GM23338 (cell line): ENCODE data around the gene SEC16A. TPM values are rescaled to one million over a fixed set of nuclear protein-coding genes. Genes with fewer than 3 reads are reported as not detected.

Experiments used
- ATAC-seq: fragments of 200-7000 bp; cut with Tn5 transposase; 3 replicates; pipeline ENCODE4 v1.9.1; 2020
- DNase-seq: peaks from one replicate; pipeline ENCODE4 v3.0.0-alpha.2; 2015; ENCODE audit warnings: low spot score
- H2AFZ ChIP-seq: fragments of 200-600 bp; sonication (generic); 2 replicates; pipeline ENCODE4 v1.8.0; 2016; ENCODE audit warnings: antibody characterized with exemption, mild to moderate bottlenecking, moderate library complexity
- H3F3A ChIP-seq: fragments of 200-600 bp; sonication (generic); replicated peaks from 2 replicates; pipeline ENCODE4 v1.8.0; 2017; ENCODE audit warnings: antibody characterized with exemption, mixed run types, low read depth
- H3K27ac ChIP-seq: fragments of 200-600 bp; sonication (generic); 2 replicates; pipeline ENCODE4 v1.6.1; 2016; ENCODE audit warnings: low read depth
- H3K27me3 ChIP-seq: fragments of 200-600 bp; sonication (generic); 2 replicates; pipeline ENCODE4 v1.8.0; 2016; ENCODE audit warnings: mild to moderate bottlenecking, mixed run types, moderate library complexity; ENCODE audit not compliant: insufficient read depth
- H3K36me3 ChIP-seq: fragments of 200-600 bp; sonication (generic); 2 replicates; pipeline ENCODE4 v1.8.0; 2016; ENCODE audit warnings: mild to moderate bottlenecking; ENCODE audit not compliant: insufficient read depth
- H3K4me1 ChIP-seq: fragments of 200-600 bp; sonication (generic); 2 replicates; pipeline ENCODE4 v1.8.0; 2016; ENCODE audit warnings: mild to moderate bottlenecking, moderate library complexity; ENCODE audit not compliant: insufficient read depth
- H3K4me2 ChIP-seq: fragments of 200-600 bp; sonication (generic); 2 replicates; pipeline ENCODE4 v1.7.1; 2017; ENCODE audit warnings: mixed run types
- H3K4me3 ChIP-seq: fragments of 200-600 bp; sonication (generic); 2 replicates; pipeline ENCODE4 v1.6.1; 2016; ENCODE audit warnings: mixed run types
- H3K79me2 ChIP-seq: fragments of 200-600 bp; sonication (generic); replicated peaks from 2 replicates; pipeline ENCODE4 v1.8.0; 2017; ENCODE audit warnings: mild to moderate bottlenecking; ENCODE audit not compliant: insufficient read depth
- H3K9me2 ChIP-seq: fragments of 200-600 bp; sonication (generic); 2 replicates; pipeline ENCODE4 v1.8.0; 2017; ENCODE audit not compliant: insufficient read depth
- H4K20me1 ChIP-seq: fragments of 200-600 bp; sonication (generic); replicated peaks from 2 replicates; pipeline ENCODE4 v1.8.0; 2017; ENCODE audit warnings: mild to moderate bottlenecking; ENCODE audit not compliant: insufficient read depth
- H3K27ac Mint-ChIP-seq: 2 replicates; pipeline ENCODE4 v1.8.0; 2020; ENCODE audit warnings: inconsistent platforms, mild to moderate bottlenecking, moderate library complexity, mixed read lengths
- H3K27me3 Mint-ChIP-seq: 3 replicates; pipeline ENCODE4 v1.8.0; 2022; ENCODE audit warnings: low read depth, mild to moderate bottlenecking, moderate library complexity, mixed read lengths, inconsistent platforms; ENCODE audit not compliant: insufficient read depth, poor library complexity
- H3K36me3 Mint-ChIP-seq: 3 replicates; pipeline ENCODE4 v1.8.0; 2021; ENCODE audit warnings: low read depth, mild to moderate bottlenecking, inconsistent platforms, moderate library complexity, mixed read lengths
- H3K4me1 Mint-ChIP-seq: 3 replicates; pipeline ENCODE4 v1.8.0; 2020; ENCODE audit warnings: mild to moderate bottlenecking, inconsistent platforms, mixed read lengths
- H3K4me3 Mint-ChIP-seq: 3 replicates; pipeline ENCODE4 v1.8.0; 2021; ENCODE audit warnings: moderate library complexity, mild to moderate bottlenecking, inconsistent platforms, mixed read lengths
- H3K9me3 Mint-ChIP-seq: 3 replicates; pipeline ENCODE4 v1.8.0; 2020; ENCODE audit warnings: moderate library complexity, mild to moderate bottlenecking, inconsistent platforms, mixed read lengths
- CTCF ChIP-seq, 2 experiments: fragments of 200-600 bp in 1 of 2; sonication (generic) in 1 of 2; conservative IDR thresholded peaks; 2 replicates each; pipeline versions ENCODE4 v1.5.1 to v1.6.1; 2016 to 2017; ENCODE audit warnings: antibody characterized with exemption in 2 of 2, low read depth in 2 of 2, mild to moderate bottlenecking in 2 of 2, moderate library complexity in 1 of 2
- ETS1 ChIP-seq: IDR thresholded peaks from 2 replicates; pipeline ENCODE4 v1.6.1; 2016; ENCODE audit warnings: antibody characterized with exemption
- EZH2phosphoT487 ChIP-seq: fragments of 200-600 bp; sonication (generic); IDR thresholded peaks from one replicate; pipeline ENCODE4 v1.8.1; 2018; ENCODE audit warnings: antibody characterized with exemption; ENCODE audit not compliant: unreplicated experiment
- NANOG ChIP-seq: IDR thresholded peaks from 2 replicates; pipeline ENCODE4 v1.6.1; 2016; ENCODE audit warnings: antibody characterized with exemption, borderline replicate concordance
- POLR2AphosphoS5 ChIP-seq: IDR thresholded peaks from 2 replicates; pipeline ENCODE4 v1.6.1; 2016; ENCODE audit warnings: antibody characterized with exemption, low read depth
- REST ChIP-seq: IDR thresholded peaks from one replicate; pipeline ENCODE4 v1.6.1; 2018; ENCODE audit warnings: antibody characterized with exemption; ENCODE audit not compliant: unreplicated experiment
- ZNF331 ChIP-seq: fragments of 250-450 bp; sonication (Bioruptor Pico); IDR thresholded peaks from 2 replicates; pipeline ENCODE4 v1.5.0; 2020; ENCODE audit warnings: low read depth, mild to moderate bottlenecking, moderate library complexity
- polyA plus RNA-seq: library from polyadenylated mRNA; unstranded; fragments of >200 nt; fragmentation: Nextera tagmentation; extraction: Ambion mirVana; gene quantifications from 2 replicates; pipeline ENCODE4 v1.2.1, GENCODE V29; 2016
- total RNA-seq: library from RNA; depleted of rRNA; stranded (reverse); fragments of >200 nt; shearing (Covaris generic); gene quantifications from 2 replicates; pipeline ENCODE4 v1.2.3, GENCODE V29; 2014

The SEC16A gene
- total and polyA plus RNA-seq, 2 experiments from 2014 or later = 34.0 to 59.2 TPM

GRCh38 chr9:136484153-136485048 lies 1.6 kb upstream of the SEC16A start (continued):
- TF ChIP-seq REST (no peak), CTCF (conservative IDR thresholded peaks at IDR 0.05; ENCODE audit: low read depth in 2 of 2) (no peak), POLR2AphosphoS5 (no peak), NANOG (no peak), EZH2phosphoT487 (no peak)

- Histone ChIP-seq H3K4me3 (peak overlapping the region; percentile 88), H4K20me1 (peaks cover 24% of the 10 kb centered on the region), H3K79me2 (peaks cover 41% of the 10 kb centered on the region), H3K36me3 (no peaks in the 10 kb centered on the region; the same call in 1 of the 2 replicates), H3K4me1 (peaks cover 9% of the 10 kb centered on the region), H3K9me2 (no peaks in the 10 kb centered on the region), H3F3A (0 out of 2 replicates have a peak, but pooled peaks cover 13% of the 10 kb centered on the region), H2AFZ (peak overlapping the region; percentile 75; the same call in 1 of the 2 replicates), H3K4me2 (peak overlapping the region; percentile 94), H3K27me3 (no peaks in the 10 kb centered on the region), H3K27ac (peak overlapping the region; percentile 100)
- peak overlapping the region; percentile 90 for H3K4me3 Mint-ChIP-seq
- peak; percentile 47 for ATAC-seq
- peak; percentile 90 for DNase-seq
- peaks cover 13% of the 10 kb centered on the region for H3K4me1 Mint-ChIP-seq
- H3K36me3 Mint-ChIP-seq = peaks cover 9% of the 10 kb centered on the region; the same call in 2 of the 3 replicates
- H3K9me3 Mint-ChIP-seq = no peaks in the 10 kb centered on the region
- H3K27ac Mint-ChIP-seq = peak overlapping the region; percentile 97
- peaks cover 20% of the 10 kb centered on the region for H3K27me3 Mint-ChIP-seq
- TF ChIP-seq POLR2AphosphoS5 = peak; percentile 67
- TF ChIP-seq ZNF331 (CRISPR knock-in tag) = no peak
- TF ChIP-seq ETS1 = peak; percentile 28; the same call in 1 of the 2 replicates
Measured at GRCh38 chr9:136483589-136484152, 831 bp upstream of the SEC16A start.
